Gastroesophageal sphincter (tissue), 4 donors: ENCODE results near the gene AMPD3. TPM values are rescaled to one million over a fixed set of nuclear protein-coding genes. Genes with fewer than 3 reads are reported as not detected.

ENCODE experiments used
- ATAC-seq: fragments of 150-250 bp; one replicate; pipeline ENCODE4 v1.9.1; 2016; ENCODE audit warnings: mild to moderate bottlenecking, moderate library complexity
- H3K27ac ChIP-seq, 4 donors: fragments of 200-600 bp; sonication (generic) in 3 of 4; 1 replicate in 3 of 4; 2 replicates in 1 of 4; pipeline ENCODE4 v1.5.1; 2016 to 2019
- H3K27me3 ChIP-seq: fragments of 200-600 bp; sonication (generic); one replicate; pipeline ENCODE4 v1.5.1; 2019
- H3K36me3 ChIP-seq, 2 donors: fragments of 200-600 bp; sonication (generic); one replicate each; pipeline ENCODE4 v1.5.1; 2019; ENCODE audit warnings: control low read depth in 1 of 2
- H3K4me1 ChIP-seq, 3 donors: fragments of 200-600 bp; sonication (generic); 1 replicate in 2 of 3; 2 replicates in 1 of 3; pipeline ENCODE4 v1.5.1; 2016 to 2019; ENCODE audit warnings: control low read depth in 2 of 3
- H3K4me3 ChIP-seq, 2 donors: fragments of 200-600 bp; sonication (generic); one replicate each; pipeline ENCODE4 v1.5.1; 2019; ENCODE audit warnings: mild to moderate bottlenecking in 1 of 2, moderate library complexity in 1 of 2
- H3K9me3 ChIP-seq, 3 donors: fragments of 200-600 bp; sonication (generic); one replicate each; pipeline ENCODE4 v1.5.1; 2017 to 2019; ENCODE audit warnings: control low read depth in 2 of 3
- CTCF ChIP-seq, 4 experiments: fragments of 200-600 bp in 2 of 4; fragments of 450-650 bp in 2 of 4; sonication (generic) in 1 of 4; IDR thresholded peaks; one replicate each; pipeline ENCODE4 v1.5.1; 2017 to 2019; ENCODE audit warnings: antibody characterized with exemption in 4 of 4, mild to moderate bottlenecking in 2 of 4, moderate library complexity in 2 of 4
- EP300 ChIP-seq: sonication (generic); formaldehyde crosslinking; IDR thresholded peaks from one replicate; pipeline ENCODE4 v1.6.1; 2017; ENCODE audit warnings: antibody characterized with exemption, mild to moderate bottlenecking
- POLR2A ChIP-seq, 2 donors: fragments of 450-650 bp; IDR thresholded peaks; one replicate each; pipeline ENCODE4 v1.6.1; 2017; ENCODE audit warnings: antibody characterized with exemption in 2 of 2, mild to moderate bottlenecking in 2 of 2, moderate library complexity in 1 of 2
- POLR2AphosphoS5 ChIP-seq: sonication (generic); formaldehyde crosslinking; IDR thresholded peaks from one replicate; pipeline ENCODE4 v1.6.1; 2017; ENCODE audit warnings: antibody characterized with exemption
- WGBS, 2 donors: methylation state at CpG; one replicate each; pipeline ENCODE4 v1.1.5; 2018; ENCODE audit warnings: low coverage in 1 of 2; 5-methylcytosine and 5-hydroxymethylcytosine counted together
- total RNA-seq, 4 donors: library from RNA; depleted of rRNA; stranded (reverse); fragments of >200 nt; gene quantifications; one replicate each; pipeline ENCODE4 v1.1.0, GENCODE V29; 2016

Gene AMPD3
- total RNA-seq, result 1 to 10 TPM; 4.3 to 7.3 (median 5.4) TPM

GRCh38 chr11:10454878-10455631 is at the start of gene AMPD3:
Gene AMPD3 (plus strand): TSS chr11:10455264. CDS start chr11:10461520, 6,256 bp downstream.
- peaks cover 0 to 52% (median 18%) of the 10 kb centered on the region in 3 donors for H3K4me1 ChIP-seq
- H3K9me3 ChIP-seq, result no peaks in the 10 kb centered on the region
- TF ChIP-seq POLR2A (IDR thresholded peaks at IDR 0.05) (no peak), POLR2AphosphoS5 (peak; percentile 29), EP300 (no peak), CTCF (IDR thresholded peaks at IDR 0.05) (no peak)
- peak within 1 kb of the TSS in 3 of 4 donors; percentile 68 to 73 (median 70) for H3K27ac ChIP-seq
- H3K4me3 ChIP-seq, result peak within 1 kb of the TSS in 1 of 2 donors; percentile 35
- peaks cover 17% of the 10 kb centered on the region for H3K27me3 ChIP-seq
- peak; percentile 87 for ATAC-seq
- no peaks in the 10 kb centered on the region for H3K36me3 ChIP-seq
- 18% methylated on average over 4 of the region's 11 CpGs; no CpG with 5 or more reads in 1 of the 2 donors for WGBS, 2 donors

DNA sequence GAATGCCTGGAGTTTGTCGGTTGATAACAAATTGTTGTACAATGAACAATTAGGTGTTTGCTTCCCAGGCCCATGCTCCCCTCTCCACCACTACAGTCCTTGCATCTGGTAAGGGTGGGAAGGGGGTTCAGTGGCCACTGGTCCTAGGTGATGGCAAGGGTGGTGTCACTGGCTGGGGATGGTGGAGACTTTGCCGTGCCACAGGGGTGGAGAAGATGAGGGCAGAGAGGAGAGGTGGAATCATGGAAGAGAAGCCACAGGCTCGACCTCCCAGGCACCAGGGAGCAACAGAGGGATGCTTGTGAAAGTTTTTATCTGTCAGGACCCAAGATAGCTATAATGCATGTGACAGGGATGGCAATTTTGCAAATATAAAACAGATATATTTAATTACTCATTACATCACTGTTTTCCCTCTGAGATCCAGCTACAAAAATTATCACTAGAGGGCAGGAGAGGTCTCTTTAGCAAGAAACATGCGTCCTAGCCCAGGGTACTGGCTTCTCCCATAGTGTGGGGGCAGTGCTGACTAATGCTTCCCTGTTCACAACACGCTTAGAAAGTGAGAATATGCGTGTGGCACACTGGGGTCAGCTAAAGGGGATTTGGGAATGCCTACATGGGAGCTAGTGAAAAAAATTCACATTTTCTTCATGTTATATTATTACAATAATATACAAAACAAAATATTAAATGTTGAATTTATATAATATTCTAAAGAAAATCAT is 49.0 kb upstream of the AMPD3 start:
- WGBS, 2 donors, result 8 to 18% methylated on average over 4 to 5 of the region's 6 CpGs
- H3K4me1 ChIP-seq, result peaks cover 0 to 8% (median 4%) of the 10 kb centered on the region in 3 donors
- no peaks in the 10 kb centered on the region for H3K9me3 ChIP-seq
- no peaks in the 10 kb centered on the region for H3K27me3 ChIP-seq
- H3K4me3 ChIP-seq, result no peak overlapping the region
- H3K27ac ChIP-seq, result no peak overlapping the region
- TF ChIP-seq POLR2A (IDR thresholded peaks at IDR 0.05) (no peak), EP300 (no peak), POLR2AphosphoS5 (peak; percentile 23), CTCF (IDR thresholded peaks at IDR 0.05) (peak; percentile 48 to 79 (median 76))
- no peaks in the 10 kb centered on the region for H3K36me3 ChIP-seq
- ATAC-seq, result peak; percentile 84

GRCh38 chr11:10407055-10407454 is 48.0 kb upstream of the AMPD3 start:
- Histone ChIP-seq H3K4me3 (no peak overlapping the region), H3K27ac (no peak overlapping the region), H3K27me3 (no peaks in the 10 kb centered on the region), H3K4me1 (peaks cover 0 to 8% (median 4%) of the 10 kb centered on the region in 3 donors), H3K36me3 (no peaks in the 10 kb centered on the region), H3K9me3 (no peaks in the 10 kb centered on the region)
- no peak for TF ChIP-seq POLR2AphosphoS5
- TF ChIP-seq POLR2A (IDR thresholded peaks at IDR 0.05), result no peak
- no peak for TF ChIP-seq EP300
- WGBS, 2 donors, result 42 to 50% methylated on average over 3 of the region's 3 CpGs
- ATAC-seq, result peak; percentile 52

GRCh38 chr11:10407749-10408685 is 47.0 kb upstream of the AMPD3 start:
- Histone ChIP-seq H3K4me1 (peaks cover 0 to 8% (median 4%) of the 10 kb centered on the region in 3 donors), H3K27me3 (no peaks in the 10 kb centered on the region), H3K27ac (no peak overlapping the region), H3K4me3 (no peak overlapping the region), H3K36me3 (no peaks in the 10 kb centered on the region), H3K9me3 (no peaks in the 10 kb centered on the region)
- WGBS, 2 donors, result 90 to 93% methylated on average over 5 to 9 of the region's 13 CpGs
- TF ChIP-seq POLR2AphosphoS5, result no peak
- TF ChIP-seq CTCF (IDR thresholded peaks at IDR 0.05), result no peak
- no peak for TF ChIP-seq EP300
- no peak for TF ChIP-seq POLR2A (IDR thresholded peaks at IDR 0.05)
- no peak for ATAC-seq
